ENCODE results near the gene IGSF9. TPM values are rescaled to one million over a fixed set of nuclear protein-coding genes. Genes with fewer than 3 reads are reported as not detected.

IGSF9 gene
- total and polyA plus RNA-seq, 8 donors = 0.83 to 5.4 (median 2.0) TPM

GRCh38 chr1:159930634-159931033, 14.8 kb downstream of the IGSF9 start:
- DNase-seq = peak in 2 of 6 donors; percentile 55 to 56
- Histone ChIP-seq H3K4me3 (no peak overlapping the region), H3K27me3 (no peaks in the 10 kb centered on the region), H3K4me1 (peaks cover 8 to 11% (median 10%) of the 10 kb centered on the region in 3 donors), H3K36me3 (no peaks in the 10 kb centered on the region), H3K27ac (no peak overlapping the region), H3K9me3 (no peaks in the 10 kb centered on the region)
- no peak for FAIRE-seq
- ATAC-seq = no peak
- 91 to 96% methylated on average over 8 of the region's 8 CpGs for WGBS, 2 donors
- no peak for TF ChIP-seq CTCF (IDR thresholded peaks at IDR 0.05)
- intact Hi-C loops (cut with DNase I) = no loop called here

GRCh38 chr1:159930216-159930615, 15.2 kb downstream of the IGSF9 start:
- Histone ChIP-seq H3K27ac (peak overlapping the region in 2 of 4 donors; percentile 54 to 57), H3K9me3 (no peaks in the 10 kb centered on the region), H3K4me1 (peaks cover 8 to 12% (median 10%) of the 10 kb centered on the region in 3 donors), H3K36me3 (no peaks in the 10 kb centered on the region), H3K27me3 (no peaks in the 10 kb centered on the region), H3K4me3 (no peak overlapping the region)
- ATAC-seq (no peak), DNase-seq (peak in 2 of 6 donors; percentile 33 to 73), FAIRE-seq (no peak)
- 93 to 94% methylated on average over 11 of the region's 11 CpGs for WGBS, 2 donors
- intact Hi-C loops (cut with DNase I) = no loop called here
- no peak for TF ChIP-seq CTCF (IDR thresholded peaks at IDR 0.05)

- TF ChIP-seq CTCF (IDR thresholded peaks at IDR 0.05) = no peak
- H3K4me3 ChIP-seq = peak overlapping the region in 2 of 4 donors; percentile 13 to 30
- ATAC-seq (peak; percentile 57 to 68 (median 62)), FAIRE-seq (no peak), DNase-seq (peak; percentile 88 to 95 (median 94))
- peak overlapping the region in 3 of 4 donors; percentile 39 to 68 (median 54) for H3K27ac ChIP-seq
- no peaks in the 10 kb centered on the region for H3K36me3 ChIP-seq
- WGBS, 2 donors = 51 to 55% methylated on average over 40 to 48 of the region's 48 CpGs
- no peaks in the 10 kb centered on the region for H3K27me3 ChIP-seq
- H3K4me1 ChIP-seq = peaks cover 8 to 12% (median 10%) of the 10 kb centered on the region in 3 donors
- no peaks in the 10 kb centered on the region for H3K9me3 ChIP-seq
- intact Hi-C loops (cut with DNase I) = no loop called here
Measured at GRCh38 chr1:159929155-159930051, 16.0 kb downstream of the IGSF9 start.

- Histone ChIP-seq H3K27me3 (no peaks in the 10 kb centered on the region), H3K4me1 (peaks cover 8 to 12% (median 10%) of the 10 kb centered on the region in 3 donors), H3K4me3 (peak overlapping the region in 2 of 4 donors; percentile 13 to 27), H3K9me3 (no peaks in the 10 kb centered on the region), H3K36me3 (no peaks in the 10 kb centered on the region), H3K27ac (peak overlapping the region in 3 of 4 donors; percentile 39 to 68 (median 54))
- no peak for TF ChIP-seq CTCF (IDR thresholded peaks at IDR 0.05)
- intact Hi-C loops (cut with DNase I) = no loop called here
- no peak for ATAC-seq
- WGBS, 2 donors = 84 to 87% methylated on average over 18 of the region's 18 CpGs
- no peak for FAIRE-seq
- peak in 2 of 6 donors; percentile 59 to 77 for DNase-seq
Measured at GRCh38 chr1:159928491-159929050, 16.8 kb downstream of the IGSF9 start.
